CD1c-positive myeloid dendritic cell (primary cell): ENCODE data around the gene S100A16.
"Not testable (repeated sequence)": the region's sequence is repeated elsewhere in the genome, so short reads cannot be mapped to it uniquely, and the experiment has no call there.

Source experiments
- DNase-seq: peaks from one replicate; pipeline ENCODE4 v3.0.0-alpha.2; 2016; ENCODE audit errors: extremely low spot score

S100A16 gene

GRCh38 chr1:153612755-153613331 lies at the start of gene S100A16:
TSS of gene S100A16 (minus strand) at chr1:153613137. CDS start at chr1:153608151, 4,986 bp downstream.
- DNase-seq = no peak

- no peak for DNase-seq
Measured at GRCh38 chr1:153662269-153662668, 49.3 kb upstream of the S100A16 start.

GRCh38 chr1:153661111-153661708 lies 48.3 kb upstream of the S100A16 start:
- DNase-seq = no peak

DNA sequence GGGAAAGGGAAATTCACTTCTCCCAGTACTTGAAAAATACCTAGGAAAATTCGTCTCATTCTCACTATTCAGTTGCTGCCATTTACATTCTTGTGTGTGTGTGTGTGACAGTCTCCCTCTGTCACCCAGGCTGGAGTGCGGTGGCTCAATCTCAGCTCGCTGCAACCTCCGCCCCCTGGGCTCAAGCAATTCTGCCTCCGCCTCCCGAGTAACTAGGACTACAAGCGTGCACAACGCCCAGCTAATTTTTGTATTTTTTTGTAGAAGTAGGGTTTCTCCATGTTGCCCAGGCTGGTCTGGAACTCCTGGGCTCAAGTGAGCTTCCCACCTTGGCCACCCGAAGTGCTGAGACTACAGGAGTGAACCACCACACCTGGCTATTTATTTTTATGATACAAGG lies 46.7 kb upstream of the S100A16 start:
- DNase-seq = no peak

- no peak for DNase-seq
Measured at GRCh38 chr1:153659175-153659534, 46.2 kb upstream of the S100A16 start.

DNA sequence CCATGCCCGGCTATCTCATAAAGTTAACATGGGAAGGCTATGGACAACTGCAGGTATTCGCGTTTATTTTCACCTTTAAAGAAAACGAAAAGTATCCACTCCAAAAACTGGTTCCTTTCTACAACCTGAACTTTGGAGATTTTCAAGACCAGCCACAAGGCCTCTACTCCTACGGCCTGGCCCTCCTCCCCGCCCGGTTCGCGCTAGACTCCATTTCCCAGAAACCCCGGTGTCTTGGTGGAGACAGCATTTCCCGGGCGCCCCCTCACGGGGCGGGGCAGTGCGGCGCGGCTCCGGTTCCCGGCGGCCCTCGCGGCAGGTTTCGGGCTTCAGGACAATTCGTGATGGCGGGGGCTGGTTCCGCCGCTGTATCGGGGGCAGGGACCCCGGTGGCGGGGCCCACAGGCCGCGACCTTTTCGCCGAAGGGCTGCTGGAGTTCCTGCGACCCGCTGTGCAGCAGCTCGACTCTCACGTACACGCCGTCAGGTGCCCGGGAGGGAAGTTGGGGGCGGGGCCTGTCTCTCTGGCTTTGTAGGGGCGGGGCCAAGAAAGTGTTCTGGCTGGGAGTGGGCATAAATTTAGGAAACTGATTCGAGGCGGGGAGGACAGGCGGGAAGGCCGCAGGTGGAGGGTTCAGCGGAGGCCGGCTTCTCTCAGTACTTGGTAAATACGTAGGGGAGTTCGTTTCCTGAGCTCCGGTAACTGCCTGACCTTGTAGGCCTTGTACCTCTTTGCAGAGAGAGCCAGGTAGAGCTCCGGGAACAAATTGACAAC lies 45.6 kb upstream of the S100A16 start, which contains the start of gene SNAPIN:
TSS of gene SNAPIN (plus strand) at position 304 of the 775 bp plus-strand sequence. CDS start at position 345, 41 bp downstream.
- DNase-seq = peak; percentile 94

DNA sequence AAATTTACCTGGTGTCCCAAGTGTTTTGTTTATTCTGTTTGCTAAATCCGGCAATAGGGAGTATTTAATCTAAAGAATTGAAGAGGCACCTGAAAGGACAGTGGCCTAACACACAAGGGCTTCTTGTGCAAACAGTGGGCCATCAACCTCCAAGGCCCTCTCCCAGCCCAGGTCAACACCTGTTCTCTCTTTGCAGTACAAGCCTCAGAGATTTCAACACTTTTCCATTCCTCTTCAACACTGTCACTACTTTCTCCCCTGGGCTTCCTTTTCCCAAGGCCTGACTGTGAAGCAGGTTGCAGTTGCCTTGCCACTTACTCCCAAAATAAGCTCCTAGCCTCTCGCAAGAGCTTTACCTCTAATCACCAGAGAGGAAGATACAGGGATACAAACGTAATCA lies 42.4 kb upstream of the S100A16 start:
- no peak for DNase-seq

DNA sequence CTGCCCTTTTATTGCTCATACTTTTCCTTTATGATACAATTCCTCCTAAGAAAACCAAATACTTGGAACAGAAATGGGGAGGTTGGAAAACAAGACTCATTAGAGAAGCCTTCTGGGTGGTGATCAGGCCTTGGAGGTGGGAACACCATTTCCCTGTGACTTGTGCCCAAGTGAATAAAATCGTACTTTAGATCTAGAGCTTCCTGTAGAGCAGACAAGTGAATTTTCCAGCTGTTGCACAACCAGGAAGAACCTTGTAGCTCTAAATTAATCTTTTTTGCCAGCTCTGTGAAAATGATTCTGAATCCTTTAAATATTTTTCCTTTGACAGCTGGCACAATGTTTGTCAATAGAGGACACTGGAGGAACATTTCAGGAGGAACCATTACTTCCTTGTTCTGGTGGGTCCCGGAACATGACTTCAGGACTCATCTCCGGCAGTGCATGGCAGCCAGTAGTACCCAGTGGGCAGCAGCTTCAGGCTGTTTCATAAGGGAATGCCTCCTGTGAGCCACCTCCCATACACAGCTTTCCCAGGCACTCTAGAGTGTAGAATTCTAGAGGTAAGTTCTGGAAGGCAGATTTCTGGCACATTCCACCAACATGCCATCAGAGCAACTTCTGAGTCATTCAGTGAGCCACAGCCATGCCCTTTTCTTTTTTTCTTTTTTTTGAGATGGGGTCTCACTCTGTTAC lies 40.0 kb upstream of the S100A16 start:
- DNase-seq = peak; percentile 68

DNA sequence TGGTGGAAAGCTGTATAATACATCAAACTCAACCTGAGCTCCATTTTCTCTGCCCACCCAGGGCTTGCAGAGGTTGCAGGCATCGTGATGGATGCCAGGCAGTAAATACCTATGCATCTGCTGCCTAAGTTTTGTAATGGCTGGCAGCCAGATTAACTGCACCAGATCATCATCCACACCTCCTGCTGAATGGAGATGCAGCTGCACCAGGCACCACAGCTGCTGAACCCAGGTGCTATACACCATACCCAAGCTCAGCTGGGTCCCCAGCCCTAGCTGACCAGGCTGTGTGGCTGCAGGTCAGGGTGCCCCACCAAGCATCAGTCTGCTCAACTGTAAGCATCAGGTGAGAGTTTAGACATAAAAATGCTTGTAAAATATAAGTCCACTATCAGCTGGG lies 38.8 kb upstream of the S100A16 start:
- DNase-seq = no peak

- no peak for DNase-seq
Measured at GRCh38 chr1:153649863-153650235, 36.9 kb upstream of the S100A16 start.

DNA sequence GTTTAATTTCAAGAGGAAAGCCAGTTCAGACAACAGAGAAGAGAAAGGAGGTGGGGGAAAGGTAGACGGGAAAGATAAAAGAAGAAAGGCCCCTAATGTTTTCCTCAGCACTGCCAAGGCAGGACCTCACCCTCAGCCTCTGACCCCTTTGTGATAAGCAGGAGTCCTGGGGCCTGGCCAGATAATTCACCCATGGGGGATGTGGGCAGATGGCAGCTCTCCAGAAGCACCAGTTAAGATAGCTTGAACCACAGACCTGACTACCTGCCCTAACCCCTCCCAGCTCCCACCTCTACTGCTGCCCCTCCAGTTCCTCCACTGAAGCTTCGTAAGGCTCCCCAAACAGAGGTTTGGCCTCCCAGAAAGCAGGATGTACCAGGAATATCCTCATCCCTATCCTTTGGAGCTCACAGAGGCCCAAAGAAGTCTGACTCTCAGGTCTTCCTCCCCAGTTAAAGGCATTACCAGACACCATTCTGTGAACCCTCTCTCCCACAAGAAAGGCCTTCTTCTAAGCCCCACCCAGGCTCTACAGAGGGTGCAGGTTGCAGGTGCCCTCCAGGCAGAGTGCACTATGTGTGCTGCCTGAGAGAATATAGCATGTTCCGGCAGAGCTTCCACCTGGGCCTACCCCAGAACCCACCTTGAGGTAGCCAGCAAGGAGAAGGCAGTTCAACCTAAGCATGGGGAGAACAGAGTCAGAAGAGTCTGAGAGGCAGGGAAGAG lies 36.4 kb upstream of the S100A16 start:
- DNase-seq = no peak

GRCh38 chr1:153648000-153648643 lies 35.2 kb upstream of the S100A16 start:
- no peak for DNase-seq

- DNase-seq = no peak
Measured at GRCh38 chr1:153647346-153647714, 34.4 kb upstream of the S100A16 start.

GRCh38 chr1:153646672-153647345 lies 33.9 kb upstream of the S100A16 start:
- peak; percentile 84 for DNase-seq

DNA sequence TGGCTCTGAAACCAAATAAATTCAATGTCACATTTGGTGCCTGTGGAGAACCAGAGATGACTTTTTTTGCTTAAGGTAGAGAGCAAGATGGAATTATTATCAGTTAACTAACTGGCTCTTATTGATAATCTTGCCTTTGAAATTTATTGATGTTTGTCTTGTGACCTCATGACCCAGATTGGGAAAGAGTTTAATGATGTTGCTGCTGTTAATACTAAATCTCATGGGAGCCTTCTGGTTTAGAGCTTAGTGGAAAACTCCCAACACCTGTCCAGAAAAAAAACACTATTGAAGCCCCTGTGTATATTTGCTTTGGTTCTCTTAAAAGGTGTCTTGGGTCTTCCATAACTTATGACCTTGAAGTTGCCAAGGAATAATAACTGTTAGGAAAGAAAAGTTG lies 30.9 kb upstream of the S100A16 start:
- DNase-seq = no peak

- DNase-seq = no peak
Measured at GRCh38 chr1:153643100-153643499, 30.2 kb upstream of the S100A16 start.

- no peak for DNase-seq
Measured at GRCh38 chr1:153642161-153642560, 29.2 kb upstream of the S100A16 start.

DNA sequence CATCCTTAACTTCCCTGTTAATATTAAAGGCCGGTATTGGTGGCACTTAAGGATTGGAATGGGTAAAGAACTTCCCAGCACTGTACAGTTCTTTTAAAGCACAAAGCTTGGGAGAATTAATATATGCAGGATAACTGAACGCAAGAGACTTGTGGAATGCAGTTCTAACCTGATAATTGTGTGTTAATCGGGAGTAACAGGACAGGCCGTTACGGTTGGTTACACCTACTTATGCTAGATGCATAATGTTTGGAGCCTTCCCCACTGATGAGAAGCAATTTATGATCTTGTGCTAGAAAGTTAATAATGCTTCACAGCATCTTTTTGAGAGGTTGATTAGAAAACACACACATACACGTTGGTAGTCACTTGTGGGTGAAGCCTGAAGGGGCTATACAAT lies 27.9 kb upstream of the S100A16 start:
- DNase-seq = no peak

- not testable (repeated sequence) for DNase-seq
Measured at GRCh38 chr1:153640213-153640612, 27.3 kb upstream of the S100A16 start.

DNA sequence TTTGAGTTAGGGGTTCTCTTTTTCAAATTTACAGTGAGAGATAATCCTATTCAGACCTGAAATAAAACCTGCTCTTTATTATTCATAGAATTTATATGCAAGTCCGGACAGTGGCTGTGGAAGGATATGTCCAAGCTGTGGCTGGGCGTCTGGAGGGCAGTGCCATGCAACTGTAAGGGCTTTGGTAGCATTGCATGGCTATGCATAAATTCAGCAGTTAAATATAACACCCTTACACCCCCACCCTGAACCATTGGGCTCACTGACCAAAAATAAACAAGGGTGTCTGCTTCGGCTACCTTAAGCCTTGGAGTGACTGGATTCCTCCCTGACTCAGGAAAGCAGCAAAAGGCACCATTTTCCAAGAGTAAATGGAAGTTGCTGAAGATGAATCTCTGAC lies 26.3 kb upstream of the S100A16 start:
- no peak for DNase-seq

GRCh38 chr1:153638261-153638660 lies 25.3 kb upstream of the S100A16 start:
- DNase-seq = no peak
